HAP-1 (cell line): ENCODE results near the gene TACC2.

Source experiments
- DNase-seq, 2 experiments: peaks; one replicate each; pipeline ENCODE4 v3.0.0-alpha.2; 2016 to 2020; ENCODE audit warnings: low spot score in 2 of 2
- H3K27me3 ChIP-seq: fragments of 250-450 bp; sonication (Bioruptor Pico); 2 replicates; pipeline ENCODE4 v1.5.1; 2020; ENCODE audit warnings: low read depth, mild to moderate bottlenecking, moderate library complexity
- H3K36me3 ChIP-seq: fragments of 250-450 bp; sonication (Bioruptor Pico); replicated peaks from 2 replicates; pipeline ENCODE4 v1.5.1; 2020; ENCODE audit warnings: mild to moderate bottlenecking
- H3K4me1 ChIP-seq: fragments of 250-450 bp; sonication (Bioruptor Pico); 2 replicates; pipeline ENCODE4 v1.5.1; 2020; ENCODE audit warnings: mild to moderate bottlenecking
- H3K4me3 ChIP-seq: fragments of 250-450 bp; sonication (Bioruptor Pico); 2 replicates; pipeline ENCODE4 v1.5.1; 2020; ENCODE audit warnings: mild to moderate bottlenecking, moderate library complexity
- H3K9me3 ChIP-seq: fragments of 250-450 bp; sonication (Bioruptor Pico); 2 replicates; pipeline ENCODE4 v1.5.1; 2020; ENCODE audit warnings: mild to moderate bottlenecking, moderate library complexity
- in situ Hi-C: fragments of 300-500 bp; cut with MboI; formaldehyde crosslinking; loops from 3 replicates; pipeline ENCODE4 v1.14.3; 2020; ENCODE audit warnings: low sequenced_read_pairs, inconsistent platforms, mixed read lengths

Gene TACC2

DNA sequence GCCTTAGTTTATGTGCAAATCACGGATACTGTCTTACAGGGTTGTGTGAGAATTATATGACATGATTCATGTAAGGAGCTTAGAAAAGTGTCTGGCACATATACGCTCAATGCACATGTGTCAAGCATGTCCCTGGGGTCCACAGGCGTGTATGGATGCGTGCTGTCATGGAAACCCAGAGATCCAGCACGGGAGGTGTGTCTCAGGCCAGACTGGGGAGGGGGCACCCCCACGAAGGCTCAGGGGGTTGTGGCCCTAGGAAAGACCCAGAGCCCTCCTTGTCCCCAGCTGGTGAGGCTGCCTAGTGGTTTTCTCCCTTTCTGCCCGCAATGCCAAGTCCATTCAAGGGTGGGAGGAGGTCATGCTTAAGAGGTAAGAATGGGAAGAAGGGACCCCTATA is 291.2 kb downstream of the TACC2 start:
- Histone ChIP-seq H3K36me3 (no peaks in the 10 kb centered on the region), H3K27me3 (no peaks in the 10 kb centered on the region), H3K4me1 (no peaks in the 10 kb centered on the region), H3K4me3 (no peak overlapping the region), H3K9me3 (no peaks in the 10 kb centered on the region)
- no peak for DNase-seq
- in situ Hi-C loops = no loop called here

DNA sequence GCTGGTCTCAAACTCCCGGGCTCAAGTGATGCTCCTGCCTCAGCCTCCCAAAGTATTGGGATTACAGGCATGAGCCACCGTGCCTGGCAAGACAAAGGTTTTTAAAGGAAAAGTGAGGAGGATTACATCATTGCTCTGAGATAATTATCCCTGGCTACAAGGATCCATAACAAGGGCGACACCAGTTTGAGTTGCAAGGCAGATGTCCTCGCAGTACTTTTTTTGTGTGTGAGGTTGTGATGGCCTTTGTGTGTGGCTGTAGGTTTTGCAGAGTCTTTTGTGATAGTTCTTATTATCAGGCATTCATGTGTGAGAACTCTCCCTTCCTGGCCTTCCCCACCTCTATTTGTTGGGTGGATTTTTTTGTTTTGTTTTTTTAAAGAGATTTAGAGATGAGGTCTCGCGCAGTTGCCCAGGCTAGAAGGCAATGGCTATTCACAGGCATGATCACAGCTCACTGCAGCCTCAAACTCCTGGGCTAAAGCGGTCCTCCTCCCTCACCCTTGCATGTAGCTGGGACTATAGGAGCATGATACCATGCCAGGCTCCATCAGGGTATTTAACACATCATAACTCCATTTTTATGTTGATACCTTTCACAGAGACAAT is 292.2 kb downstream of the TACC2 start:
- in situ Hi-C loops = no loop called here
- Histone ChIP-seq H3K9me3 (no peaks in the 10 kb centered on the region), H3K4me3 (no peak overlapping the region), H3K27me3 (no peaks in the 10 kb centered on the region), H3K36me3 (no peaks in the 10 kb centered on the region), H3K4me1 (no peaks in the 10 kb centered on the region)
- DNase-seq = no peak

DNA sequence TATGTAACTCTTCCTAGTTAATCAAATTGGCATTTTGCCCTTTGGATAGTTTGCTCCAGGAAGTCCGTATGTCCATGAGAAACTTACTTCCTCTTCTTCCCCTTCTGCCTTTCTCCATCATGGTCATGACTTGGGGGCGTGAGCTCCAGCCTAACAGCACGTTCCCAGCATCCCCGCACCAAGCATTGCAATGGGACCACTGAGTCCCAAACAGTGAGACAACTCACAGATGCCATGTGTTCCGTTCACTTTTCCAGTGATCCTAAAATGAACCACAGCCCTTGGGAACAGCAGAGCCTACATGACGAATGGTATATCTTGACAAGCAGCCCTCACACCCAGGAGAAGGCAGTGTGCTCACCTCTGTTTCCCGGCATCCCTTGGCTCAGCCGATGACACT is 292.8 kb downstream of the TACC2 start:
- Histone ChIP-seq H3K36me3 (no peaks in the 10 kb centered on the region), H3K4me1 (no peaks in the 10 kb centered on the region), H3K27me3 (no peaks in the 10 kb centered on the region), H3K9me3 (no peaks in the 10 kb centered on the region), H3K4me3 (no peak overlapping the region)
- in situ Hi-C loops = no loop called here
- DNase-seq = no peak

DNA sequence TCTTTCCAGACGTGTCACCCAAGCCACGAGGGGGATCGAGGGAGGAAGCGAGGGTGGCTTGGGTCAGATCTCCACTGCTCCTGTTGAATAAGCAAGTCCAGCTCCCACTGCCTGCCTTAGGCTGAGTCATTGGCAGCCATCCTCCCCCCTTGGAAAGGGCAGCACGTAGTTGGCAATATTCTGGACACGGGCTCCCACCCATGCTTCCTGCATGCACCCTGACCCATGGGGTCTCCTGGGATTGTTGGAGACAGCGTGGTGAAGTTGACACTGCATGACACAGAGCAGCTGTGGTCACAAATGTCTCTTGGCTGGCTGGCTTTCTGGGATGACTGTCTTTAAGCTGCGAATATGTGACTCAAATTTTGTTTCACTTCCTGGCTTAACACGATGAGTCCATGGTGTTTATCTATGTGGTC is 293.3 kb downstream of the TACC2 start:
- in situ Hi-C loops = no loop called here
- H3K36me3 ChIP-seq = no peaks in the 10 kb centered on the region
- H3K9me3 ChIP-seq = no peaks in the 10 kb centered on the region
- H3K4me3 ChIP-seq = no peak overlapping the region
- H3K27me3 ChIP-seq = no peaks in the 10 kb centered on the region
- no peaks in the 10 kb centered on the region for H3K4me1 ChIP-seq
- no peak for DNase-seq

DNA sequence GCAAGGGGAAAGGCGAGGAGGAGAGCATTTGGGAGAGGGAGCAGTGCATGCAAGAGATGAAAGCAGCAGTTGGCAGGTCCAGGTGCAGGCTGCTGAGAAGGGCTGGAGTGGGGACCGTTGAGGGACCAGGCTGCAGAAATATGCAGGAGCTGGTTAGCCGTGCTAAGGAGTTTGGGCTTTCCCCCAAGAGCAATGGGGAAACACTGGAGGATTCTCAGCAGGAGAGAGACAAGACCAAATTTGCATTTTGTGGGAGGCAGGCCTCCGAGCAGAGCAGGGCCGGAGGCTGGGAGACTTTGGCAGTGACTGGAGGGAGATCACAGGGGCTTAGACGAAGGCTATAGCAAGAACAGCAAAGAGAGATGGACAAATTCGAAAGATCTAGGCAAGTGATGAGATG is 293.9 kb downstream of the TACC2 start:
- H3K27me3 ChIP-seq = no peaks in the 10 kb centered on the region
- H3K36me3 ChIP-seq = no peaks in the 10 kb centered on the region
- no peaks in the 10 kb centered on the region for H3K9me3 ChIP-seq
- no peak for DNase-seq
- in situ Hi-C loops = no loop called here
- no peaks in the 10 kb centered on the region for H3K4me1 ChIP-seq
- H3K4me3 ChIP-seq = no peak overlapping the region

- no peaks in the 10 kb centered on the region for H3K36me3 ChIP-seq
- DNase-seq = no peak
- H3K9me3 ChIP-seq = no peaks in the 10 kb centered on the region
- no peaks in the 10 kb centered on the region for H3K27me3 ChIP-seq
- H3K4me1 ChIP-seq = no peaks in the 10 kb centered on the region
- H3K4me3 ChIP-seq = no peak overlapping the region
- in situ Hi-C loops = no loop called here
Measured at GRCh38 chr10:122285506-122286444, 296.8 kb downstream of the TACC2 start.

- no peak overlapping the region for H3K4me3 ChIP-seq
- DNase-seq = no peak
- no peaks in the 10 kb centered on the region for H3K36me3 ChIP-seq
- in situ Hi-C loops = no loop called here
- H3K27me3 ChIP-seq = no peaks in the 10 kb centered on the region
- H3K4me1 ChIP-seq = no peaks in the 10 kb centered on the region
- H3K9me3 ChIP-seq = no peaks in the 10 kb centered on the region
Measured at GRCh38 chr10:122286867-122287266, 297.9 kb downstream of the TACC2 start.

DNA sequence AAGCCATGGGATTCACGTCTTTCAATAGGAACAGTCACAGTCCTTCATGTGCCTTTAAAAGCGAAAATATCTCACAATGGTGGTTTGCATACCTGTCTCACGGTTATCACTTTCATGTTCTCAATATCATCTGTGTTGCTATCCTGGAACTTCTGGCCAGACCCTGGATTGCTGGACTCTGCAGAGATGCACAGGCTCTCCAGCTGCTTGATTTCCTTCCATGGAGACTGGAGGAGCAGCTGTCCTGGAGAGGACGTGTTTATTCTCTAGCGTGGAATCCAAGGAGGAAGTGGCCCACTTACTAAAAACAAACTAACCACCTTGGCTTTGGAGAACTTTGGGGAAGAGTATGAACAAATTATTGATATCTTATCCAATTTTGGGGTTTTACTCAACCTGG is 298.6 kb downstream of the TACC2 start:
- in situ Hi-C loops = no loop called here
- H3K4me3 ChIP-seq = no peak overlapping the region
- DNase-seq = no peak
- no peaks in the 10 kb centered on the region for H3K9me3 ChIP-seq
- H3K36me3 ChIP-seq = no peaks in the 10 kb centered on the region
- H3K4me1 ChIP-seq = no peaks in the 10 kb centered on the region
- no peaks in the 10 kb centered on the region for H3K27me3 ChIP-seq

DNA sequence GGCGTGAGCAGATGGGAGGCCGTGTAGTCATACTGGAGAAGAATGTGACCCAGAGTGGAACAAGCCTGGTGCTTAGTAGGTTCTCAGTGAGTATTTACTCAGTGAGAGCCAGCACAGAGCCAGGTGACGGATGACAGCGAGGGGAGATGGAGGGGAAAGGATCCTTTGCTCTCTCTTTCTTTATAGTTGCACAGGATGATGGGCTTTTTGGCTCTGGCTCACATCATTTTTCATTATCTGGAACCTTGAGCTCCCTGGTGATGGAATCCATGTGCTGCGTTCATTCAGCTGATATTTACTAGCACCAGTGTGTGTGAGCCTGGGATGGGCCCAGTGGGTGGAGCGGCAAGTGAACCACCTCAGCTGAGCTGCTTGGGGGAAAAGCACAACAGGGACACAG is 299.3 kb downstream of the TACC2 start:
- Histone ChIP-seq H3K36me3 (no peaks in the 10 kb centered on the region), H3K9me3 (no peaks in the 10 kb centered on the region), H3K27me3 (no peaks in the 10 kb centered on the region), H3K4me3 (no peak overlapping the region), H3K4me1 (no peaks in the 10 kb centered on the region)
- DNase-seq = no peak
- in situ Hi-C loops = no loop called here

GRCh38 chr10:122288917-122289316 is 300.0 kb downstream of the TACC2 start:
- Histone ChIP-seq H3K9me3 (no peaks in the 10 kb centered on the region), H3K4me1 (no peaks in the 10 kb centered on the region), H3K36me3 (no peaks in the 10 kb centered on the region), H3K4me3 (no peak overlapping the region), H3K27me3 (no peaks in the 10 kb centered on the region)
- in situ Hi-C loops = no loop called here
- DNase-seq = no peak

GRCh38 chr10:122290334-122290733 is 301.4 kb downstream of the TACC2 start:
- no peaks in the 10 kb centered on the region for H3K4me1 ChIP-seq
- in situ Hi-C loops = loop anchor here (10.0 kb wide), 1 partner anchor 144 kb away; no protein-coding TSS in a partner anchor
- no peaks in the 10 kb centered on the region for H3K9me3 ChIP-seq
- H3K36me3 ChIP-seq = no peaks in the 10 kb centered on the region
- no peaks in the 10 kb centered on the region for H3K27me3 ChIP-seq
- no peak overlapping the region for H3K4me3 ChIP-seq
- no peak for DNase-seq

- H3K4me3 ChIP-seq = no peak overlapping the region
- H3K36me3 ChIP-seq = no peaks in the 10 kb centered on the region
- no peaks in the 10 kb centered on the region for H3K27me3 ChIP-seq
- H3K4me1 ChIP-seq = no peaks in the 10 kb centered on the region
- no peak for DNase-seq
- H3K9me3 ChIP-seq = no peaks in the 10 kb centered on the region
- in situ Hi-C loops = loop anchor here (10.0 kb wide), 1 partner anchor 144 kb away; no protein-coding TSS in a partner anchor
Measured at GRCh38 chr10:122290833-122291532, 302.0 kb downstream of the TACC2 start.

- Histone ChIP-seq H3K36me3 (no peaks in the 10 kb centered on the region), H3K4me1 (no peaks in the 10 kb centered on the region), H3K9me3 (no peaks in the 10 kb centered on the region), H3K4me3 (no peak overlapping the region), H3K27me3 (no peaks in the 10 kb centered on the region)
- in situ Hi-C loops = loop anchor here (10.0 kb wide), 1 partner anchor 143 kb away; no protein-coding TSS in a partner anchor
- DNase-seq = no peak
Measured at GRCh38 chr10:122291739-122292138, 302.8 kb downstream of the TACC2 start.

DNA sequence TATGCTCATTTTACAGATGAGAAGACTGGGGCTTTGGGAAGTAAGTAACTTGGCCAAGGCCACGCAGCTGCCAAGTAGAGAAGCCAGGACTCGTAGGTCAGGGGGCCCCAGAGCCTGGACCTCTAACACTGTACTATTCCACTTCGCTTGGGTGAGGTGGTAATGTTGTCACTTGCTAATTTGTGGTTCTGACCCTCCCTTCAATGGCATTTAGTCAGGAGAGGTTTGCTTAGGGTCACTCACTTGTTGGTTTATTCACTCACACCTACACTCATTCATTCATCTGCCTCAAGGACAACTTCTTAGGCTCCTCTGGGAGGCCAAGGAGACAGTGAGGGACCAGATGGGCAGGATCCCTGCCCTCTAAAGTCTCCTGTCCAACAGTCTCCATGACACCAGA is 303.4 kb downstream of the TACC2 start:
- H3K36me3 ChIP-seq = no peaks in the 10 kb centered on the region
- H3K4me3 ChIP-seq = no peak overlapping the region
- DNase-seq = no peak
- no peaks in the 10 kb centered on the region for H3K9me3 ChIP-seq
- no peaks in the 10 kb centered on the region for H3K27me3 ChIP-seq
- in situ Hi-C loops = loop anchor here (10.0 kb wide), 1 partner anchor 142 kb away; no protein-coding TSS in a partner anchor
- H3K4me1 ChIP-seq = no peaks in the 10 kb centered on the region
